NCI-H128 (cell line): Measurements from ENCODE around the gene TTC28.
"Not testable (repeated sequence)": the region's sequence is repeated elsewhere in the genome, so short reads cannot be mapped to it uniquely, and the experiment has no call there.

Source experiments
- DNase-seq: peaks from one replicate; lab custom pipeline; 2025; ENCODE audit not compliant: unreplicated experiment; lab: John Stamatoyannopoulos, UW

Gene TTC28

DNA sequence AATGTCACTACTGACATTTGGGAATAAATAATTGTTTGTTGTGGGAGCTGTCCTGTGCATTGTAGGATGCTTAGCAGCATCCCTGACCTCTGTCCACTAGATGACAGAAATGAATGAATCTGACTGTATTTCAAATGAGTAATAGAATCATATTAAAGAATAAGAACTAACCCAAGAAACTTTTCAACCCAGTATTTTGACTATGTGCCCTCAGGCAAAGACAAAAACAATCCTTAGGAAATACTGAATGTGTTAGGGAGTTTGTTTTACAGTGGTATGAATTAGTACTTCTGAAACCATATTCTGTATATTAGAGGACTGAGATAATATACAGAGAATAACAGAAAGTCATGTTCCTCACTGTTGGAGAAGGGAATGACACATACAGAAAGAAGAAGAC lies 439.7 kb downstream of the TTC28 start:
- no peak for DNase-seq

DNA sequence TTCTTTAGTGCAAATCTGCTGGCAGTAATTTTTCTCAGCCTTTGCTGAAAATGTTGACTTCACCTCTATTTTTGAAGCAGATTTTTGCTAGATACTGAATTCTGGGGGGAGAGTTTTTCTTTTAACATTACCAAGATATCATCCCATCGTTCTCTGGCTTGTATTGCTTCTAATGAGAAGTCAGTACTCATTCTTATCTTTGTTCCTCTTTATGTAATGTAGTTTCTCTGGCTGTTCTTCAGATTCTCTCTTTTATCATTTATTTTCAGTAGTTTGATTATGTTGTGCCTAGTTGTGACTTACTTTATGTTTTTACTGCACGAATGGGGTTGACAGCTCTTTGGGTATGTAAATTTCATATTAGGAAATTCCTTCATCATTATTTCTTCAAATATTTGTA lies 441.9 kb downstream of the TTC28 start:
- no peak for DNase-seq

DNA sequence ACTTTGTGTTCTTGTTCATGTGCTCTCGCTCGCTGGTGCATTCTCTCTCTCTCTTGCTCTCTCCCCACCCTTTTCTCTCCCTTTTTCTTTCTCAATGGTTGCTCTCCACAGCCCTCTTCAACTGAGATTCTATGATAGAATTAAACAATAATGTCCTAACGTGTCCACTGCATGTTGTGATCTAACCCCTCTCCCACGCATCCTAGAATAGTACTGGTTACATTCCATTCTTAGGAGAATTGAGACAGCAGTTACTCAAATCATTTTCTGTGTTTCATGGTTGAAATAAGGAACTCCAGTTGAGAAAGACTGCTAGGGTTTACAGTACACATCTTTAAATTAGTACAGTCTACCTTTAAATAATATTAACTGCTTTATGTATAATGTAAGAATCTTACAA lies 442.5 kb downstream of the TTC28 start:
- no peak for DNase-seq

DNA sequence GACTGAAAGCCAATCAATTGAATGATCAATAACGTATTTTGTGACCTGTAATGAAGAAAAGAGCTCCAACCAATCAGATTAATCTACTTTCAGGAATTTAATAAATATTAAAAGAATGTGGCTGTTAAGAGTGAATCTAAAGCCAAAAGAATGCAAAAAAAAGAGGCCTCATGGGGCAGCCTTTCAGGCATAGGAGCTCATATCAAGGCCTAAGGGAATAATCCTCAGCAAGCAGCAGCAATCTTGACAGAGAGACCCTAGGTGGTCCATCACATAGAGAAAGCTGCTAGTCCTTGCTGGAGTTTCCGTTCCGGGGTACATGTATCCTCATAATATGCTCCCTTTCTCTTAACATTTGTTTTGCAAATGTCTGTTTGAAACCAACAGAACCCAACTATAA lies 447.4 kb downstream of the TTC28 start:
- DNase-seq: no peak

DNA sequence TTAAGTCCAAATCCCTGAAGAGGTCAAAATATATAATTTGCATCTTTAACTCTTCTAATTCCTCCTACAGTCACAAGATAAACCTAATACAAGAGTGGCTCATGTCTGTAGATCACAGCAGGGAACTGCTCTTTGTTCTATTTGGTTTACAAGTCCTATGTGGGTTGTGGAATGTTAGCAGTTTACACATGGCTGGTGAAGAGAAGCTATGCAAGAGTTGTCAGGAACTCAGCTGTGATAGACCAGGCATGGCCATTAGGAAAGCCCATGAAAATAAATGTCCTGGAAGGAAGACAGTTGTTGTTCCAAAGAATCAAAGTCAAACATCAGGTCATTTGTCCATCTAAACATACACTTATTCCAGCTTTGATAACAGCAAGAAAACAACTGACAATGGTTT lies 448.2 kb downstream of the TTC28 start:
- no peak for DNase-seq

DNA sequence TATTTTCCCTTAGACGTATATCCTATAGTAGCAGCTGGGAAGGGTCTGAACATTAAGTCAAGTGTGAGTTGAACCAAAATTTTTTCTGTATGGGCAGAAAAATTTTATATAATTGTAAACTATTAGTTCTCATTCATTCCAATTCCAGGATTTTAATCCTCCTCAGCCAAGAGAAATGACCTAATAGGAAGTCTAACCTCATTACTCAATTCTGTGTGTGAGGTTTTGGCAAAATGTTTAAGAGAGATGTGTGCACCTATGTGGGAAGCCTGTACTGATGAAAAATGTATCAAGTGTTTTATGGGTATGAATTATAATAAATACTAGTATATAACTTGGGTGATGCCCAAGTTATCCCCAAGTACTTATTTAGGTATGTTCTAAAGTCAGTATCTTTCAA lies 449.0 kb downstream of the TTC28 start:
- DNase-seq: no peak

DNA sequence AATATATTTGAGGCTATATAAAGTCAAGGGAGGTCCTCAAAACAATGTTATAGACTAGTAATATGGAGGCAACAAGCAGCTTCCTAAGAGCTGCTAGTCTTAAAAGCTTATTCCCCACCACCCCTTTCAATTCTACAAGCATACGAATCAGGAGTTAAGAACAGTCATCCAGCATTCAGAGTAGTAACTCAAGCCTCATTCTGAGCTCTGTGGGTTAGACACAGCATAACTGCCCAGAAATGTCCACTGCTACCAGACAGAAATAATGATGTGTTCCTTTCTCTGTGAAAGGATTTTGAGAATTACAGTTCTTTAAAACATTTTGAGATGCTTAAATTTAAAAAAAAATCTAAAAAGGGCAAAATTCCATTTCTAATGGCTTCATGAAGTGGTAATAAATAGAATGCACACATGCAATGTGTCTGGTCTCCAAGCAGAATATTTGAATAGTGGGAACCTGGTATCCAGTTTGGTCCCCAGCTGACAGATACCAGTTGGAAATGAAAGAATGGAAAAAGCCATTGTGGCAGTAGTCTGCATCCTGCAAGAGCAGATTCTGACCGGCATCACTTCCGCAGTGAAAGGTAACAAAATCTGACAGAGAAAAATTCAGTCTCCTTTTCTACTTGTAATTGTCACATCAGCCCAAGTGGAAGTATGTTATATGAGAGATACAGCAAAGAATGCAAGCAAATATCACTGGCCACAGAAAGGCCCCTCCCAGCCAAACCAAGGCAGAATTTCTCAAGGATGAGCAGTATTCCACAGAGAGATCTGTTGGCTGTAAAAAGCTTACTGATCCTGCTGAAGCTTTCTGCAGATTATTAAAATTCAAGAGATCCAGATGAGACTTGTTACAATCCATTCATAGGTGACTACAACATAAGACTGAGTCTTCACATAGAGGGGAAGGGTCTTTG lies 449.8 kb downstream of the TTC28 start:
- DNase-seq: no peak

DNA sequence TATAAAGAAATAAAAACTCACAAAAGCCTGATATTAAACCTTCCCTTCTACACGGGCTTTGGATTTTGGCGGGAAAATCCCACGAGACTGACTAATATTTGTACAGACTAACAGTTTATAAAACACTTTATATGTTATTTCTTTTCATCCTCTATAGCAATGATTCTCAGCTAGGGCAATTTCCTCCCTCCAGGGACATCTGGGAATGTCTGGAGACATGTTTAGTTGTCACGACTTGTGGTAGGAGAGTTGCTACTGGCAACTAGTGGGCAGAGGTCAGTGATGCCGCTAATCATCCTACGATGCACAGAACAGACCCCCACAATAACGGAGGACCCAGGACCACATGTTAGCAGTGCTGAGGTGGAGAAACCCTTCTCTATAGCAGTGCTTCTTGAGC lies 455.8 kb downstream of the TTC28 start:
- no peak for DNase-seq

DNA sequence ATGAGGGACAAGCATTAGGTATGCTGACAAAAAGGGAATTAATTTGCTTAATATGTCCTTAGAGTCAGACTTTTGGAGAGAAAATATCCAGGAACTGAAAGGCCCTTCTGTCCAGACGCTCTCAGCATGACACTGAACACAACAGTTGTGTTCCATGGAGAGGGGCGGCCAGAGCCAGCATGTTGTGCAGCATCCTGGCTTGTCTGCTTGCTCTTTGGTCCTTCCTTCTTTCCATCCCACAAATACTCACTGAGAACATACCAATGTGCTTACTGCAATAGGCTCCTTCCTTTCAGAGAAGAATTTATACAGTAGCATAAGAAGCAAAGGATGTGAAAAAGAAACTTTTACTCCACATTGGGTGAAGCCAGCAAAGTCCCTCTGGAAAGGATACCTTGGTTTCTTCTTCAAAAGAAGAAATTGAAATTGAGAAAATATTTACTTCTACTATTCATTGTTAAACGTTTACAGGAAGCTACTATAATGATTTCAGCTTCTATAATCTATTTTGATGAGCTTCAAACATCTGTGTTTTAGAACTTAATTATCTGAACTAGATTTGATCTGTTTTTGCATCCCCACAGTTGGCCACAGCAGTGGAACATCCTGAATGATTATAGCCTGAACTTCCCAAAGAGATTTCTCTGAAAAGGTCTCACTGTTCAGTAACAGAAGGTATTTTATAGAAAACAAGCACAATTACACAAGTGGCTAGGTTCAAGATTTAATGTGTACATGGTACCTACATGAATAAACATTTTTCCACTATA lies 456.5 kb downstream of the TTC28 start:
- no peak for DNase-seq

DNA sequence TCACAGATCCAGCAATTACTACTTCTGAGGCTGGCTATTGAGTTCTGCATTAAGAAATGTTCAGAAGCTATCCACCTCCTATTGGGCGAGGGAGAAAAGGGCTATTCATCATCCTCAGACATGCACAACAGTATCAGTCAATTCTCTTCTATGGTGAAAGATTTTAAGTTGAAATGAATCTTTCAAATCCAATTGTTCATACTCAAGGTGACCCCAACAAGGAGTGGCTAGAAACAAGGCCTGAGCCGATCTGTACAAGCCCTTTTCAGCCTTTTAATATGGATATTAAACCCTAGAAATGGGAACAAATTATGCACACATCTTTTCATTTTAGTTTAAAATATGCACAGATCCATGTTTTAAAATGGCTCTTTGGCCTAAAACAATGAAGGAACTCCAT lies 457.1 kb downstream of the TTC28 start:
- no peak for DNase-seq

DNA sequence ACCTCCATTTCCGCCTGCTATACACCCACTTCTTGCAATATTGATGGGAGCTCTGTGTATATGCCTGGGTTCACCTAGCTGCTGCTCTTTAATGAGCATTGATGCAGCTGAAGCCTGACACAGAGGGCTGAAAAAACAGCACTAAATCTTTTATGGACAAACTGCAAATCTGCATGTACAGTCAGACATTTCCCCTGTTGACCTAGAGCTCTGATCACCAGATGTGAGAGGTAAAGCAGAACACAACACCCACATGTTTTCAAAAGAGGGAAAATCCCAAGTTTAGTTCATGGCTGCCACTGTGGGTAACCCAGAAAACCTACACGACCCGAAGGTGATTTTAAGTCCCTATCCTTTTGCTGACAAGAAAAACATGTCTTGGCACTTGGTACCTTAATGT lies 457.6 kb downstream of the TTC28 start:
- DNase-seq: no peak

DNA sequence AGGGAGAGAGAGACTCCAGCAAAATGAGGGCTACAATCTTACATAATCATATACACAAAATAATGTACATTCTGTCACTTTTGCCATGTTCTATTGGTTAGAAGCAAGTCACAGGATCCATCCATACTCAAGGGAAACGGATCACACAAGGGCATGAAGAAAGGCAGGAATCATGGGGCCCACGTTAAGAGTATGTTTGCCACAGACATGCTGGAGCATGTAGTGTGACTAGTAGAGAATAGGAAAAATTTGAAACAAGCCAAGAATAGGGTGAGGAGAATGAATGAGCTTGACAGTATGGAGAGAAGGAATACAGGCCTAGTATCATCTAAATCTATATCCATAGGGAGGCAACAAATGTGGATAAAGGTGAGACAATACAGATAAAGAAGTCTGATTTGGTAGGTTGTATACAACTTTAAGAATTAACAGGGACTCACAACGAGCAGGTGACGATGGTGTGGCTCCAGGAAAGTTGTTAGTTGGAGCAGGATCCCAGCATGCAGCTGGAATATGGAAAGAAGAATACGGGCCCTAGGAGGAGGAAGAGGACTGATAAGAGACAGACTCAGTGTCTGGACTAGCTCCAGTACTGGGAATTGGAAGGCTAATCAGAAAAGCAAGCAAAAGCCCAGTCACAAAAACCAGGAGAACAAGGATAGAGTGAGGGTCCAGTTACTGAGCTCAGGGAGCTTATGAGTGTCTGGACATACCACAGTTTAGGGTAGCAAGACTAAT lies 458.8 kb downstream of the TTC28 start:
- DNase-seq: no peak

DNA sequence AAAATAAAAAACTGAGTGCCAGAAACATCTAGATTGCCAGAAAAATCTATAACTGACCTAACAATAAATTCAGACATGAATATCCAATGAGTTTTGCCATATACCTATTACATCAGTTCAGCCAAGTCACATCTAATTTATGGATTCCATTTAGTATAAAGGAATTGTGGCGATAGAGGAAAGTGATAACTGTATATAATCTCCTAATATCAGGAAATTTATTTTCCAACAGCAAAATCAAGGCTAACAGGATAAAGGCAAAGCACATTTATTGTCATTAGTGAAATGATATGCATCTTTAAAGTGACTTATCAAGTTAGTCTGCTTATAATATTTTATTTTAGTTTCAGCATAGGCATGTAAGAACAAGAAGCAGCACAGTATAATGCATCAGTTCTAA lies 462.4 kb downstream of the TTC28 start:
- no peak for DNase-seq

DNA sequence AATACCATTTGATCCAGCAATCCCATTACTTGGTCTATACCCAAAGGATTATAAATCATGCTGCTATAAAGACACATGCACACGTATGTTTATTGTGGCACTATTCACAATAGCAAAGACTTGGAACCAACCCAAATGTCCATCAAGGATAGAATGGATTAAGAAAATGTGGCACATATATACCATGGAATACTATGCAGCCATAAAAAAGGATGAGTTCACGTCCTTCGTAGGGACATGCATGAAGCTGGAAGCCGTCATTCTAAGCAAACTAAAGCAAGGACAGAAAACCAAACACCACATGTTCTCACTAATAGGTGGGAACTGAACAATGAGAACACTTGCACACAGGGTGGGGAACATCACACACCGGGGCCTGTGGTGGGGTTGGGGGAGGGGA lies 464.9 kb downstream of the TTC28 start:
- DNase-seq: not testable (repeated sequence)

DNA sequence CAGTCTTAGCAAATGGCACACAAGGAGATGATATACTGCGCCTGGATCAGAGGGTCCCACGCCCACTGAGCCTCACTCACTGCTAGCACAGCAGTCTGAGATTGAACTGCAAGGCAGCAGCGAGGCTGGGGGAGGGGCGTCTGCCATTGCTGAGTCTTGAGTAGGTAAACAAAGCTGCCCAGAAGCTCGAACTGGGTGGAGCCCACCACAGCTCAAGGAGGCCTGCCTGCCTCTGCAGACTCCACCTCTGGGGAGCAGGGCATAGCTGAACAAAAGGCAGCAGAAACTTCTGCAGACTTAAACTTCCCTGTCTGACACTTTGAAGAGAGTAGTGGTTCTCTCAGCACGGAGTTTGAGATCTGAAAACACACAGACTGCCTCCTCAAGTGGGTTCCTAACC lies 470.2 kb downstream of the TTC28 start:
- not testable (repeated sequence) for DNase-seq

DNA sequence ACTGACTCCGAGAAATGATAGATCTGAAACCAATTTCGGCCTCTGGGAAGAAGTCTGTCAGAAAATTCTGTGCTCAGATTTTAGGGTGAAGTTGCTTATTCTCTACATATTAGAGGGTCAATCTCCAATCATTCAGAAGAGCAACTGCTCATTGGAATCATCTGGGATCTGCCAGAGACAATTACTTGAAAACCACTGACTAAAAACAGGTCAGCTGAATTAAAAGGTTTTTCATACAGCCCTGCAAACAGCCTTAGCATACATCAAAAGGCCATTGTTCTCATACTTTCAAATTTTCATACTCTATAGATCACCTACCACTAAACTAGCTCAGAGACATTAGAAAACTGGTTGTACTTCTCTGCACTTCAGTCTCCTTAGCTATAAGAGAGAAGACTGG lies 470.9 kb downstream of the TTC28 start:
- no peak for DNase-seq

DNA sequence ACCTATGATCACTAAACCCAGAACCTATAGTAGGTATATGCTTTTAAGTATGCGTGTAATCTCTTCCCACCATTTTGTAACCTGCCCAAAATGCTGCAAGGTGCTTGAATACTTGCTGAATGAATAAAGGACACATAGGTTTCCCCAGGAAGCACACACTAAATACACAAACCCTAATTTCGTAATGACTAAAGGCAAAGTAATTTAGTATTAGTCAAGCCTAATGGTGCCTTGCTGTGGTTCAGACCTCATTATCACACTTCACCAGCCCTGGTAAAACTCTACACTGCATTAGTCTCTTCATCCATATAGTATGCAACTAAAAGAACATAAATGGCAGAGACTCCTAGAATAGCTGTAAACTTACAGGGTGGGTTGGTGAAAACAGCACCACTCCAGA lies 471.6 kb downstream of the TTC28 start:
- DNase-seq: no peak

DNA sequence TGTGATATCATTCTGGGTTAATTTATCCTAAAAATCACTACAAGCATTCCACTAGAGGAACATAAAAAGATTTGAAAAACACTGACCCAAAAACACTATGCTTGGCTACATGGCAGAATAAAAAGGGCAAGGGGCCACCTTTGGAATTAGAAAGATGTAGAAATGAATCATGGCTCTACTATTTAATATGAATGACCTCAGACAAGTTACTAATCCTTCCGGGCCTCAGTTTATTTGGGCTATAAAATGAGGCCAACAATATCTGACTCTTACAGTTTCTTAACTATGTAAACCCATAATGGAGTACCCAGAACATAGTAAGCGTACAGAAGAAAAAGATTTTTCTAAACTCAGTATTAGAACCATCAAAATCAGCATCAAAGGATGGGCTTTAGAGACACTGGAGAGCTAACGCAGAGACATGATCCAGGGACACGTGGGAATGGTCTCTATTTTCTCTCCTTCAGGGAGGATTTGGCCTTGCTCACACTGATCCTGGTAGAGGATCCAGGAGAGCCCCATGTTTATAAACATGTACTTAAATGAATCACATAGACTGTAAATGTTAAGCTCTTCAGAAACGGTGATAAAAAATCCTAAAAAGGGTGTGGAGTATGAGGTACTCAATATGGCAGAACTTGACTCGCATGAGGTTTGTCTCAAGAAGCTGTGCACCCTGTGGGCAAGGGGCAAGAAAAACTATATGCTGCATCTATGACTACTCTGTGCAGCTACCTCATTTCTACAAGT lies 472.2 kb downstream of the TTC28 start:
- DNase-seq: no peak

DNA sequence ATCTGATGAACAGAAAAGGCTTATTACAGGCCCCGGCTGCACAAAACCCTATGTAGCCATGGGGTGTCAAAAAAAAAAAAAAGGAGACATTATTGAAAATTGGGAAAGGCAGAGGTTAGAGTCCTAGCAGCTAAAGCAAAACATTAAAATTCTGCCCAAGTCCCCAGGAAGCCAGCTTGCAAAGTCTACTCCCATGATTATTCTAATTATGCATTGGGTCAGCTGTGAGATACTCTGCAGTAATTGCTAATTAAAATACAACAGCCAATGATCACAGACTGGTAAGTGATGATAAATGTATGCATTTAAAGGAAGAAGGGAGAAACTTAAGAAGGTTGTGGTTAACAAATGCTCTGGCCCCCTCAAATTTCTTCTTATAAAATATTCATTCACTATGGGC lies 473.7 kb downstream of the TTC28 start:
- no peak for DNase-seq

DNA sequence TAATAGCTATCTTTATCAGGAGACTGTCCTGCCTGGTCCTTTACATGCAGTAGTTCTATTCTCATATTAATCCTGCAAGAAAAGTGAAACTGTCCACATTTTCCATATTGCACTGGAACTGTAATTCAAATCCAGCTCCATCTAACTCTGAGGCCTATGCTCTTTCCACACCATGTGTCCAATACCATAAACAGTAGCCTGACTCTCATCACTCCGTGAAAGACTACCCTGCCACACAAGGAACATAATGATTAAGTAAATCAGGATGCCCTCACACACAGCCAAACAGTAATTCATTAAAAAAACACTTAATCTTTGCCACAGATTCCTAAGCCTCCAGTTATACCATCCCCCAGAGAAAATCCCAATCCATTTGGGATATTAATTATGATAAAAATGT lies 475.3 kb downstream of the TTC28 start:
- DNase-seq: no peak

DNA sequence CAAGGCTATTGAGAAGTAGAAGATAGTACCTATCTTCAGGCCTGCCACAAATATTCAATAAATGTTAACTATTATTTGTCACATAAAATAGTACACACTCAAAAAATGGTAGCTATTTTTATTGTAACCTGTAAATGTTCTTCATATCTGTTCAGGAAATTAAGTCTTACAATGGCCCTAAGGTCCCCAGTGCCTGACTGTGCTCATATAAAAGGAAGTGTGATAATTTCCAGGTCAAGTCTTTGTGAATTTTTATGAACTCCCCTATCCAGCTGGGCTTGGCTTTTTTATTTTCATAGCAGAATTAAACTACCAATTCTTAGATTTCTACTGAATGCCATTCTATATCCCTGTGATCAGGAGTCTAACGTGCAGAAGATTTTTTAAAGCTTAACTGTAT lies 476.4 kb downstream of the TTC28 start:
- DNase-seq: no peak
